ENCODE measurements around the gene XPO5. TPM values are rescaled to one million over a fixed set of nuclear protein-coding genes. Genes with fewer than 3 reads are reported as not detected.
A peak's percentile ranks its signal among the peaks of the same experiment; 100 is the strongest.

Gene XPO5
- total and polyA plus RNA-seq, 9 of the 15 experiments (the other 6 are each of a cell fraction or from before 2014, with no cell fraction given), result 36.0 to 170 (median 99.1) TPM

- TF ChIP-seq RERE (CRISPR knock-in tag; IDR thresholded peaks at IDR 0.05; ENCODE audit: borderline replicate concordance) (peak; percentile 92; the same call in 1 of the 2 replicates), NR2C2 (CRISPR knock-in tag; IDR thresholded peaks at IDR 0.05) (no peak), NR2C2 (tag; IDR thresholded peaks at IDR 0.05) (peak; percentile 82), TRIM24 (IDR thresholded peaks at IDR 0.05) (peak in 1 of 2 experiments; percentile 97; a peak in 2 of 4 replicates), PRDM10 (IDR thresholded peaks at IDR 0.05; ENCODE audit: partially characterized antibody) (peak; percentile 51), NUFIP1 (IDR thresholded peaks at IDR 0.05; ENCODE audit: partially characterized antibody) (no peak), MBD2 (IDR thresholded peaks at IDR 0.05; ENCODE audit: borderline replicate concordance, low read depth) (peak; percentile 53; the same call in 1 of the 2 replicates), FIP1L1 (IDR thresholded peaks at IDR 0.05; ENCODE audit: low read depth, low read length, poor library complexity, severe bottlenecking) (no peak), ETV5 (CRISPR knock-in tag; IDR thresholded peaks at IDR 0.05; ENCODE audit: low read depth) (peak; percentile 85; the same call in 1 of the 2 replicates), YY1 (IDR thresholded peaks at IDR 0.05; ENCODE audit: borderline replicate concordance in 1 of 3, control insufficient read depth in 1 of 3, extremely low read depth in 1 of 3, insufficient read depth in 3 of 3, insufficient read length in 1 of 3, insufficient replicate concordance in 2 of 3, low read depth in 1 of 3, low read length in 2 of 3) (peak; percentile 83 to 97 (median 95)), HMGN3 (IDR thresholded peaks at IDR 0.05; ENCODE audit: borderline replicate concordance, extremely low read depth, insufficient read length, low read depth, low read length) (peak; percentile 72), ATF2 (CRISPR knock-in tag; IDR thresholded peaks at IDR 0.05) (no peak), FOXK2 (conservative IDR thresholded peaks at IDR 0.05 in 1 of 2, IDR thresholded peaks at IDR 0.05 in 1 of 2; ENCODE audit: low read depth in 2 of 2) (peak; percentile 85 to 91)
Observed at GRCh38 chr6:43516697-43517504, 58.9 kb downstream of the XPO5 start, which contains the start of the genes POLR1C and YIPF3 (continued).
